GM19468 (cell line): Measurements from ENCODE around the gene MTOR.
A peak's percentile ranks its signal among the peaks of the same experiment; 100 is the strongest.
"Not testable (repeated sequence)": the region's sequence is repeated elsewhere in the genome, so short reads cannot be mapped to it uniquely, and the experiment has no call there.

Source experiments
- ATAC-seq: cut with Tn5 transposase; IDR thresholded peaks from one replicate; pipeline ENCODE4 v1.9.1; 2021; ENCODE audit warnings: mild to moderate bottlenecking, moderate library complexity, moderate number of reproducible peaks; ENCODE audit not compliant: unreplicated experiment; ENCODE audit errors: extremely low read depth

MTOR gene

DNA sequence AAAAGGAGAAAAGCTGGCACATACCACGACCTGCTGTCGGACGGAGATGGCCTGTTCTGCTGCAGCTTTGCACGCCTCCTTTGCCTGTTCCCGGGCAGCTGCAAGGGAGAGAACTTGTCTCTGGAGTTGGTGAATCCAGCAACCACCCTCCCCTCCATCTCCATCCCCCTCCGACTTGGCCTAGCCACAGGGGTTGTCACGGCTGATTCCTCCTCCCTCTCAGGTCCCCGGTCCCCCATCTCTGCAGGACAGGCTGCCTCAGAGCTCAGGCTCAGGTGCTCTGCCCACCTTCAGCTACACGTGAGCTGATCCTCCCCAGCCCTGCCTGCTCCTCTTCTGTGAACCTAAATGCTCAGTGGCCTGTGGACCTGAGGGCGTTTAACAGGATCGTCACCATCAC, 191.5 kb downstream of the MTOR start:
- no peak for ATAC-seq

DNA sequence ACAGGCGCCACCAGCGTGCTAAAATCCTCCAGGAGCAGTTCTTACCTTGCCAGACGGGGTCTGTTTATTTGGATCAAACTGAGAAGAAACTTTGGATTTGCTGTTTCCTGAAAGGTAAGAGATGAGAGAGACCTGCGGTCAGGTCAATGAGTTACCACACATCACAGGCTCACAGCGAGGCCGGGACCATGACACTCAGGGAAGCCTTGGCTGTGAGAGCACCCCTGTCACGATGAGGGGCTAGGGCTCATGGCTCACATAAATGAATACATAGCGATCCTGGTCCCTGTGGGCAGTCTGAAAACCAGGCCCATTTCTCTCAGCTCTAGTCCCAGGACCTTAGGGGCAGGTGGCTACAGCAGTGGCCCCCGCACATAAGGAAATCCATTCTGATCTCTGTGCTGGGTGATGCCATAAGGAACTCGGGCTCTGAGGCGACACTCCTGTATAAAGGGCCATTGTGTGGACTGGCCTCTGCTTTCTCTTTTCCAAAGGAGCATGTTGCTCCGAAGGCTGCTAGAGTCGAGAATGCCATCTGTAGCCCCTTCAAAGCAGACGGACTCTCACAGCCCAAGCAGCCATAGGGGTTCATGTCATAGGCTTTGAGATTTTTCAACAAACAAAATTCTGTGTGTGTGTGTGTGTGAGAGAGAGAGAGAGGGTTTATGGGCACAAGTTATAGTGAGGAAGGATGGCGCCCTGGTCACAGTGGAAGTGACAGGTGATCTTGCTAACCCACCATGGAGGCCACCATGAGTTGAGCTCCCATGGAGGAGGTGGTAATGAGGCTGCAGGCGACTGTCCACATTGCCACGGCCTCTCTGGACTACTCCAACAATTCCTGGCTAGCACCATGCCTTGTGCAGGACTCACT, 193.5 kb downstream of the MTOR start:
- no peak for ATAC-seq

DNA sequence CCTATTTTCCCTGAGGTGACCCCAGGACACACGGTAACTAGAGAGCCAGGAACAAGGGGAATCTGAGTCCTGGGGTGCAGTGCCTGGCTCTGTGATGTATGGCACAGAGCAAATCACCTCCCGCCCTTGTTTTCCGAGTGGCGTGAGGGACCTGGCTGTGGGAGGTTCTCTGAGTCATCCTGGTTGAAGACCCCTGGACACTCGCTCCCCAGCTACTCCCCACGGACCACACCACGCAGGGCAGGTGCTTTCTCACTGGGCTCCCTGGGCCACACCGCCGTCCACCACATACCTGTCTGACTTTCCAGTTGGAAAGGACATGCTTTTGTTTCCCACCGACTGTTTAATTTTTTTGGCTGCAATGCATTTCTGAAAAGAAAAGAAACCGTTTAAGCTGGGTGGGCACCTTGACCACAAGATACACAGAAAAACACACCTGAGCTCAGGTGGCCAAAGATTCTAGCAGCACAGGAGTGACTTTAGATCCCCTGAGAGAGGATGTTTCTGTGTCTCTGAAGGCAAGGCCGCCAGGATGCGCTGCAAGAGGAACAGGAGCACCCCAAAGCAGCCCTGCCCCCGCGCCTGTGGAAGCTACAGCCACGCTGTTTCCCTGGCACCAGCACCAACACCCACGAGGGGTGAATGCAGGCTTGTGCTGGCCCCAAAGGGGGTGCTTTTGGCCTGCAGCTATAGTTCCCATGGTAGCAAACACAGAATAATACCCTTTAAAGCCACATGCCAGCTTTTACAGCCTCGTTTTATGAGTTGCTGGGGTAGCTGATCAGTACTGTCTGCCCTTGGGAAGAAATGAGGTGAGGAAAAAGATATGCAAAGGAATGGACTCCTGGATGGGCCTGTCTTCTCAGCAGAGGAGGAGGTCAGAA, 194.4 kb downstream of the MTOR start:
- no peak for ATAC-seq

- ATAC-seq: no peak
Observed at GRCh38 chr1:11065796-11066195, 196.6 kb downstream of the MTOR start.

DNA sequence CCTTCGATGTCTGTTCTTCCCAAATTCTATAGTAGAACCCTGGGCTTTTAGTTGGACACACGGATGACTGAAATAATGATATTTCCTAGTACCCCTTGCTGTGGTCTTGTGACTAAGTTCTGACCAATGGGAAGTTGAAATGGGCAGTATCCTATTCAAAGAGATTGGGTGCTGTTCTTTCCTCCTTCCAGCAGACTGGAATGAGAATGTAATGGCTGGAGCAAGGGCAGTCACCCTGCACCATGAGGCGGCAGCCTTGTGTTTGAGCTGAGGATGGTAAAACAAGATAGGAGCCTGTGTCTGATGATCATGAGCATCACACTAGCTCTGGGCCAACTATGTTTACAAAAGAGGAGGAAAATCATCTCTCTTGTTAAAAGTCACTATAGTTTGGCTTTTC, 197.4 kb downstream of the MTOR start:
- no peak for ATAC-seq

- ATAC-seq: not testable (repeated sequence)
Observed at GRCh38 chr1:11063937-11064537, 198.3 kb downstream of the MTOR start.

- ATAC-seq: no peak
Observed at GRCh38 chr1:11062965-11063401, 199.4 kb downstream of the MTOR start.

DNA sequence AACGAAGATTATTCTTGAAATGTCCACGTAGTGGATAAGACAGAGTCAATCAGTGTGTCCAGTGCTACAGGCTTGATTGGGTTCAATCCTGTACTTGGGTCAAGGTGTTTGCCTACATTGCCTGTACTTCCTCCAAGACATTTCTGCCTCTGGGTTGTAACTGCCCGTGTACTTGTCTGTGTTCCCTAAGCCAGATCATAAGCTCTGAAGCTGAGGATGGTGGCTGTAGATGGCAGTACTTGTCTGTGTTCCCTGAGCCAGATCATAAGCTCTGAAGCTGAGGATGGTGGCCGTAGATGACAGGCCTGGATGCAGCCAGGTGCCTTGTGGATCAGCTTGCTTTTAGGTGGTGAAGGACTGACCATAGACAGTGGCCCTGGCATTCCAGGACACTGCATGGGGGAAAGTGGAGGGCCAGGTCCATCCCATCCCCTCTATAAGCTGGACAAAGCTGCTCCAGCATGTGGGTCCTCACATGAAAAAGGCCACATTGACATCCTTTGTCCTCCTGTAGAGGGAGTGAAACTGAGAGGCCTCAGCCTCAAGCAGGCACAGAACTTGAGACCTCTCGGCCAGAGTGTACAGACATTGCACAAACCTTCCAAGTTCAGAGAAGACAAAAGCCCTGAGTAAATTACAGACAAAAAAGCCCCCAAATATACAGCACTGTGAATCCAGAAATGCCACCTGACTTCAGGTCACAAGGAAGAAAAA, 200.5 kb downstream of the MTOR start:
- ATAC-seq: no peak

DNA sequence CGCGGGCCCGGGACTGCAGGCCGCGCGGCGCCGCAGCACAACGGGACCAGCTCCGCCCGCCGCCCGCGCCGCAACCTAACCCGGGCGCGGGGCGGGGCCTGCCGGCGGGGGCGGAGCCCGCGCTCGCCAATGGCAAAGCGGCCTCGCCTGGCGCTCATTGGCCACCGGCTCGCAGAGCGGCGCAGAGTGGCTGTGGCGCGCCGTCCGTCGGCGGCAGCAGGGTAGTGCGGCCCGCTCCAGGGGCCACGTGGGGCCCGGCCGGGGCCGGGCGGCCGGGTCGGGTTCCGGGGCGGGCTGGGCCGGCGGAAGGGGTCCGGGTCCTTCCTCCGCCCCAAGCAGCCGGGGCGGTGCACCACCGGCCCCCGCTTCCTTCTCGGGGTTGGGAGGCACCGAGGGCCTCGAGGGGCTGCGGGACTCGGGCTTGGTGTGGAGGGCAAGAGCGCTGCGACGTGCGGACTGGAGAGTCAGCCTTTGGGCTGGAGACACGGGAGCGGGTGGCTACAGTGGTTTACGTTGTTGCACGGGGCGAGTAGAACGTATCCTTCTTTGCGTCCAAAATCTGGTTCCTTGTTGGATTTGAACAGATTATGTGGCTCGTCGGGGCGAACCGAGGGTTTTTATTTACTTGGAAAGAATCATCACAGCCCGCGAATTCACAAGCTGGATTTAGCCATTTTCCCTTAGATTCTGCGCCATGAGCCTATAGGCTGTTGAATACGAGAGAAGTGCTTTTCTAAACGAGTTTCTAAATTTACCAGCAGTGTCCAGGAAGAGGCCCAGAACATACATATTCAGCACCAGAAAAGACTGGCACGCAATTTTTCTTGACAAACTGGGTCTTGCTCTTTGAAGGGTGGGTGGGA, 202.2 kb downstream of the MTOR start, which contains the start of gene SRM:
Gene SRM (minus strand): TSS at position 51 of the 863 bp plus-strand sequence. CDS start 75 bp downstream, outside the sequence.
- peak; percentile 93 for ATAC-seq

GRCh38 chr1:11059155-11059967, 203.0 kb downstream of the MTOR start:
- peak; percentile 17 for ATAC-seq

DNA sequence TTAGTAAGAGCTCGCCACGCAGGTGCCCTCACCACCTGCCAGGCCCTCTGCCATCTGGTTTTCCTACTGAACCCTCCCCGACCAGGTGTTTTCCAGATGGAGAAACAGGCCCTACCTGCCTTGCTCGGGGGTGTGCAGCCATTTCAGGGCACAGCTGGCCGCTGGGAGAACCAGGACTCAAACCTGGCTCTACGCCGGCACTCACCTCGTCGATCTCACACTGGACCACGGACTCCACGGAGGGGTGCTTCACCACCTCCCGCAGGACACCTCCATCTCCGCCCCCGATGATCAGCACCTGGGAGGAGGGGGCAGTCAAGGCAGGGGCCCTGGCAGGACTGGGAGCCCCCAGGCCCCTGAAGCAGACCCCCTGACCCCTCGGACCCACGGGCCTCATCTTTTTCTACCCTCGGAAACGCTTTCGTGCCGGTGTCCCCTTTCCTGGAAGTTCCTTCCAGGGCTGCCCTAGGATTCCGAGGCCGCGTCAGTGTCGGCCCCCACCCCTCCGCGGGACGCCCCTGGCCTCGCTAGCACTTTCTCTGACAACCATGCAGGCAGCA, 203.7 kb downstream of the MTOR start:
- no peak for ATAC-seq

GRCh38 chr1:11058026-11058425, 204.3 kb downstream of the MTOR start:
- no peak for ATAC-seq

DNA sequence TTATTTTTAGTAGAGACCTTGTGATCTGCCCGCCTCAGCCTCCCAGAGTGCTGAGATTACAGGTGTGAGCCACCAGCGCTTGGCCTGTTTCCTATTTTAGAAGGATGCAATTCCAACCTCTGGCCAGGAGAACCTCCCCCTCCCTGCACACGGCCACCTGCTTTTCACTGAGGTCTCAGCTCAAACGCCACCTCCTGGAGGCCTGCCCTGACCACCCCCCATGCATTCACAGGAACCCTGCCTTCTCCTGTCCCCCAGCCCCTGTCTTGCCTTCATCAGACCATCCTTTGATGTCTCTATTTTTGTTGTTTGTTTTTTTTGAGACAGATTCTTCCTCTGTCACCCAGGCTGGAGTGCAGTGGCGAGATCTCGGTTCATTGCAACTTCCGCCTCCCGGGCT, 204.9 kb downstream of the MTOR start:
- ATAC-seq: no peak
